Endodermal cell (in vitro differentiated cells): ENCODE data around the gene IQCH. TPM values are rescaled to one million over a fixed set of nuclear protein-coding genes. Genes with fewer than 3 reads are reported as not detected.
"Not testable (repeated sequence)": the region's sequence is repeated elsewhere in the genome, so short reads cannot be mapped to it uniquely, and the experiment has no call there.

ENCODE experiments used
- DNase-seq: peaks from one replicate; pipeline ENCODE4 v3.0.0-alpha.2; 2017
- H3K27ac ChIP-seq: 2 replicates; pipeline ENCODE4 v1.5.1; 2013; ENCODE audit warnings: mild to moderate bottlenecking, low read depth, low read length, moderate library complexity
- H3K27me3 ChIP-seq: 2 replicates; pipeline ENCODE4 v1.6.1; 2013; ENCODE audit warnings: mild to moderate bottlenecking, low read length, moderate library complexity; ENCODE audit not compliant: insufficient read depth, control insufficient read depth, poor library complexity, severe bottlenecking
- H3K36me3 ChIP-seq: 2 replicates; pipeline ENCODE4 v1.7.0; 2013; ENCODE audit warnings: mild to moderate bottlenecking, low read length, moderate library complexity; ENCODE audit not compliant: control insufficient read depth, insufficient read depth
- H3K4me1 ChIP-seq: one replicate; pipeline ENCODE4 v1.7.0; 2013; ENCODE audit warnings: low read length; ENCODE audit not compliant: control insufficient read depth, insufficient read depth
- H3K4me3 ChIP-seq: 2 replicates; pipeline ENCODE4 v1.5.1; 2013; ENCODE audit warnings: mild to moderate bottlenecking, low read length, moderate library complexity
- H3K9ac ChIP-seq: 2 replicates; pipeline ENCODE4 v1.6.1; 2013; ENCODE audit warnings: mild to moderate bottlenecking, low read length, moderate library complexity; ENCODE audit not compliant: poor library complexity, severe bottlenecking; ENCODE audit errors: extremely low read depth
- H3K9me3 ChIP-seq: 2 replicates; pipeline ENCODE4 v1.6.1; 2013; ENCODE audit warnings: mild to moderate bottlenecking, low read length, moderate library complexity; ENCODE audit not compliant: control insufficient read depth
- H3K27ac Mint-ChIP-seq: 2 replicates; pipeline ENCODE4 v1.8.0; 2020; ENCODE audit warnings: mixed read lengths
- H3K27me3 Mint-ChIP-seq: 2 replicates; pipeline ENCODE4 v1.8.0; 2021; ENCODE audit warnings: mild to moderate bottlenecking, mixed read lengths; ENCODE audit not compliant: insufficient read depth
- H3K36me3 Mint-ChIP-seq: 2 replicates; pipeline ENCODE4 v1.8.0; 2020; ENCODE audit warnings: low read depth, mixed read lengths
- H3K4me1 Mint-ChIP-seq: 2 replicates; pipeline ENCODE4 v1.8.0; 2020; ENCODE audit warnings: mixed read lengths
- H3K4me3 Mint-ChIP-seq: 2 replicates; pipeline ENCODE4 v1.8.0; 2020; ENCODE audit warnings: mild to moderate bottlenecking, moderate library complexity, mixed read lengths
- H3K9me3 Mint-ChIP-seq: 2 replicates; pipeline ENCODE4 v1.8.0; 2020; ENCODE audit warnings: mild to moderate bottlenecking, mixed read lengths
- CTCF ChIP-seq: fragments of 200-600 bp; sonication (generic); conservative IDR thresholded peaks from 2 replicates; pipeline ENCODE4 v1.5.0; 2021; ENCODE audit warnings: antibody characterized with exemption, mild to moderate bottlenecking
- WGBS, 2 experiments: methylation state at CpG; one replicate each; pipeline versions ENCODE4 v1.1.5 to v1.1.7; 2013; ENCODE audit warnings: missing lambda C conversion rate in 2 of 2, mixed read lengths in 1 of 2; ENCODE audit not compliant: insufficient coverage in 1 of 2, insufficient read length in 1 of 2; 5-methylcytosine and 5-hydroxymethylcytosine counted together
- total RNA-seq, 2 donors: library from RNA; stranded (reverse); fragmentation: NEBNext Ultra II Directional in 1 of 2; extraction: Animal tissue kit (Norgen Biotek cat#: 25700) in 1 of 2; gene quantifications; 2 replicates in 1 of 2; 3 replicates in 1 of 2; pipeline ENCODE4 v1.2.1, GENCODE V29; 2021

The IQCH gene
- total RNA-seq, 2 donors from 2014 or later, result 6.2 to 12.8 TPM

- Mint-ChIP-seq H3K27me3 (peaks cover 18% of the 10 kb centered on the region), H3K27ac (peak overlapping the region; percentile 98), H3K9me3 (no peaks in the 10 kb centered on the region), H3K4me1 (no peaks in the 10 kb centered on the region), H3K36me3 (peaks cover 3% of the 10 kb centered on the region), H3K4me3 (peak overlapping the region; percentile 98)
- Histone ChIP-seq H3K27me3 (no peaks in the 10 kb centered on the region), H3K36me3 (peaks cover 6% of the 10 kb centered on the region), H3K4me3 (peak overlapping the region; percentile 100), H3K9me3 (no peaks in the 10 kb centered on the region), H3K9ac (peak overlapping the region; percentile 95), H3K27ac (peak overlapping the region; percentile 72), H3K4me1 (no peaks in the 10 kb centered on the region)
- DNase-seq, result no peak
- no peak for TF ChIP-seq CTCF
- WGBS, 2 experiments, result 39 to 46% methylated on average over 8 to 15 of the region's 15 CpGs
Observed at GRCh38 chr15:67253549-67254237, 893 bp upstream of the IQCH start.

GRCh38 chr15:67256051-67256450 lies 1.5 kb downstream of the IQCH start:
- H3K27me3 Mint-ChIP-seq, result peaks cover 18% of the 10 kb centered on the region
- no peaks in the 10 kb centered on the region for H3K36me3 Mint-ChIP-seq
- no peak for TF ChIP-seq CTCF
- H3K4me3 Mint-ChIP-seq, result peak overlapping the region; percentile 98
- H3K4me1 ChIP-seq, result no peaks in the 10 kb centered on the region
- no peaks in the 10 kb centered on the region for H3K9me3 Mint-ChIP-seq
- H3K9me3 ChIP-seq, result no peaks in the 10 kb centered on the region
- no peak overlapping the region for H3K9ac ChIP-seq
- H3K27me3 ChIP-seq, result no peaks in the 10 kb centered on the region
- H3K27ac ChIP-seq, result no peak overlapping the region
- H3K27ac Mint-ChIP-seq, result no peak overlapping the region
- DNase-seq, result no peak
- no peak overlapping the region for H3K4me3 ChIP-seq
- peaks cover 1% of the 10 kb centered on the region for H3K4me1 Mint-ChIP-seq
- WGBS, 2 experiments, result 97 to 100% methylated on average over 1 to 3 of the region's 3 CpGs
- H3K36me3 ChIP-seq, result no peaks in the 10 kb centered on the region

GRCh38 chr15:67258412-67258811 lies 3.8 kb downstream of the IQCH start:
- H3K27me3 Mint-ChIP-seq, result peaks cover 18% of the 10 kb centered on the region
- not testable (repeated sequence) for H3K9me3 ChIP-seq, H3K4me3 ChIP-seq, DNase-seq, H3K27ac ChIP-seq, H3K27me3 ChIP-seq, H3K36me3 ChIP-seq, H3K4me3 Mint-ChIP-seq, H3K36me3 Mint-ChIP-seq, H3K9me3 Mint-ChIP-seq, H3K9ac ChIP-seq, H3K27ac Mint-ChIP-seq, H3K4me1 ChIP-seq, H3K4me1 Mint-ChIP-seq
- WGBS, 2 experiments, result 80 to 100% methylated on average over 1 to 3 of the region's 3 CpGs

- Histone ChIP-seq H3K36me3 (no peaks in the 10 kb centered on the region), H3K9me3 (no peaks in the 10 kb centered on the region), H3K27me3 (no peaks in the 10 kb centered on the region), H3K4me3 (no peak overlapping the region), H3K27ac (no peak overlapping the region), H3K4me1 (peaks cover under 1% of the 10 kb centered on the region), H3K9ac (no peak overlapping the region)
- H3K9me3 Mint-ChIP-seq, result no peaks in the 10 kb centered on the region
- H3K27ac Mint-ChIP-seq, result no peak overlapping the region
- peaks cover 5% of the 10 kb centered on the region for H3K4me1 Mint-ChIP-seq
- no peak for TF ChIP-seq CTCF
- H3K36me3 Mint-ChIP-seq, result peaks cover 1% of the 10 kb centered on the region
- H3K4me3 Mint-ChIP-seq, result no peak overlapping the region
- no peak for DNase-seq
- peaks cover 18% of the 10 kb centered on the region for H3K27me3 Mint-ChIP-seq
Observed at GRCh38 chr15:67259379-67259778, 4.8 kb downstream of the IQCH start.
